ENCODE results near the gene IQSEC1.

Gene IQSEC1

DNA sequence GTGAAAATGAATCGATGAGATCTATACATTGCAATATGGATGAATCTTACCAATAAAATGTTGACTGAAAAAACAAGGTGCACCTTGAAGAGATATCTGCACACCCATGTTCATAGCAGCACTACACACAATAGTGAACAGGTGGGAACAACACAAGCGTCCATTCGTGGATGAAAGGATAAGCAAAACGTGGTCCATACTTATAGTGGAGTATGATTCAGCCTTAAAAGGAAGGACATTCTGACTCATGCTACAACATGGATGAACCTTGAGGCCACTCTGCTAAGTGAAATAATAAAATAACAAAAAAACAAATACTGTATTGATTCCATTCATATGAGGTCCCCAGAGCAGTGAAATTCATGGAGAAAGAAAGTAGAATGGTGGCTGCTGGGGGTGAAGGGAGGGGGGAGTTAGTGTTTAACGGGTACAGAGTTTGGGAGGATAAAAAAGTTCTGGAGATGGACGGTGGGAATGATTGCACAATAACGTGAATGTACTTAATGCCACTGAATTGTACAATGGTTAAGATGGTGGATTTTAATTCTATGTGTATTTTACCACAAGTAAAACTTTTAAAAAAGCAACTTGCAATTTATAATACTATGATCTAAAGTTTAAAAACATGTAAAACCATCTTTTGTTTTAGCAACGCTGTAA is 35.6 kb downstream of the IQSEC1 start:
- no peak for DNase-seq
- Histone ChIP-seq H2AK5ac (ENCODE audit: low read length, severe bottlenecking) (no peak overlapping the region), H3K36me3 (ENCODE audit: control insufficient read depth in 1 of 2, insufficient read depth in 2 of 2, low read depth in 1 of 2, low read length in 2 of 2) (no peaks in the 10 kb centered on the region), H3K18ac (ENCODE audit: low read depth in 1 of 2, low read length in 2 of 2) (no peak overlapping the region), H2BK12ac (ENCODE audit: low read length in 2 of 2) (no peak overlapping the region), H3K27ac (ENCODE audit: low read length, poor library complexity, severe bottlenecking) (no peak overlapping the region), H3K14ac (ENCODE audit: low read length in 2 of 2) (no peak overlapping the region), H3K4ac (ENCODE audit: low read depth in 1 of 2, low read length in 2 of 2) (no peak overlapping the region), H3K4me3 (ENCODE audit: insufficient read depth in 1 of 2, low read depth in 1 of 2, low read length in 2 of 2) (no peak overlapping the region), H2AFZ (ENCODE audit: low read depth, low read length) (no peak overlapping the region), H3K9ac (ENCODE audit: low read length) (no peak overlapping the region), H3K27me3 (ENCODE audit: control insufficient read depth in 1 of 2, insufficient read depth in 1 of 2, low read length in 2 of 2) (peaks cover 33 to 35% of the 10 kb centered on the region in 2 experiments), H2BK120ac (ENCODE audit: low read depth, low read length) (no peak overlapping the region), H4K8ac (ENCODE audit: low read length) (no peak overlapping the region), H2BK15ac (ENCODE audit: low read depth, poor library complexity, severe bottlenecking) (no peak overlapping the region), H4K91ac (ENCODE audit: low read length) (no peak overlapping the region), H3K4me2 (ENCODE audit: low read length, poor library complexity, severe bottlenecking) (no peak overlapping the region), H3K4me1 (ENCODE audit: control insufficient read depth, insufficient read depth, low read depth, low read length) (no peaks in the 10 kb centered on the region), H2BK5ac (ENCODE audit: low read depth, low read length, poor library complexity, severe bottlenecking) (no peak overlapping the region), H3K79me1 (replicated peaks; ENCODE audit: low read length, poor library complexity, severe bottlenecking) (no peaks in the 10 kb centered on the region), H3K9me3 (ENCODE audit: control insufficient read depth, low read length) (no peaks in the 10 kb centered on the region), H3K23ac (ENCODE audit: low read length in 2 of 2) (no peak overlapping the region)
- 72% methylated on average over 4 of the region's 8 CpGs for WGBS

DNA sequence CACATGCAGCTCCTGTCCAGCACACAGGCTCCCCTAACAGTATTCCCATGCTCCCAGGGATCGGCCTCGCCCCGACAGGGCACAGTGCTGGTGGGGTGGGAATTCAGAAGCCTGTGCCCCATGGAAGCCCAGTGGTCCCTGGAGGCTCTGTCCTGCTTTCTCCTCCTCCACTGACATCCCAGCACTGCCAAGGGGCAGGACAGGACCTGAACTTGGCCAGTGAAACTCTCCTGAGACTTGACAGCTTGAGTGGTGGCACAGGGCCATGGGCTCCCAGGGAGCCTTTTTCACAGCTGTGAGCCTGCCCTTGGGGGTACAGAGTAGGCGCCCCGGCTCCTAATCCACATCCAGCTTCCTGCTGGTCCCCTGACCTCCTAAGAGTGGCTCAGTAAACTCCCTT is 38.4 kb downstream of the IQSEC1 start:
- WGBS, result 90% methylated on average over 5 of the region's 5 CpGs
- no peak overlapping the region for H2BK120ac ChIP-seq (ENCODE audit: low read depth, low read length)
- H2BK5ac ChIP-seq (ENCODE audit: low read depth, low read length, poor library complexity, severe bottlenecking), result no peak overlapping the region
- H2BK15ac ChIP-seq (ENCODE audit: low read depth, poor library complexity, severe bottlenecking), result no peak overlapping the region
- H3K9ac ChIP-seq (ENCODE audit: low read length), result no peak overlapping the region
- H3K4me3 ChIP-seq (ENCODE audit: insufficient read depth in 1 of 2, low read depth in 1 of 2, low read length in 2 of 2), result no peak overlapping the region
- H3K14ac ChIP-seq (ENCODE audit: low read length in 2 of 2), result no peak overlapping the region
- H3K18ac ChIP-seq (ENCODE audit: low read depth in 1 of 2, low read length in 2 of 2), result no peak overlapping the region
- H2AK5ac ChIP-seq (ENCODE audit: low read length, severe bottlenecking), result no peak overlapping the region
- H3K4me1 ChIP-seq (ENCODE audit: control insufficient read depth, insufficient read depth, low read depth, low read length), result no peaks in the 10 kb centered on the region
- H3K9me3 ChIP-seq (ENCODE audit: control insufficient read depth, low read length), result no peaks in the 10 kb centered on the region
- H4K91ac ChIP-seq (ENCODE audit: low read length), result no peak overlapping the region
- no peak overlapping the region for H4K8ac ChIP-seq (ENCODE audit: low read length)
- H2BK12ac ChIP-seq (ENCODE audit: low read length in 2 of 2), result no peak overlapping the region
- H2AFZ ChIP-seq (ENCODE audit: low read depth, low read length), result no peak overlapping the region
- no peak for DNase-seq
- H3K4ac ChIP-seq (ENCODE audit: low read depth in 1 of 2, low read length in 2 of 2), result no peak overlapping the region
- H3K27me3 ChIP-seq (ENCODE audit: control insufficient read depth in 1 of 2, insufficient read depth in 1 of 2, low read length in 2 of 2), result peaks cover 18 to 31% of the 10 kb centered on the region in 2 experiments
- no peak overlapping the region for H3K4me2 ChIP-seq (ENCODE audit: low read length, poor library complexity, severe bottlenecking)
- H3K23ac ChIP-seq (ENCODE audit: low read length in 2 of 2), result no peak overlapping the region
- no peak overlapping the region for H3K27ac ChIP-seq (ENCODE audit: low read length, poor library complexity, severe bottlenecking)
- H3K79me1 ChIP-seq (replicated peaks; ENCODE audit: low read length, poor library complexity, severe bottlenecking), result no peaks in the 10 kb centered on the region
- no peaks in the 10 kb centered on the region for H3K36me3 ChIP-seq (ENCODE audit: control insufficient read depth in 1 of 2, insufficient read depth in 2 of 2, low read depth in 1 of 2, low read length in 2 of 2)

DNA sequence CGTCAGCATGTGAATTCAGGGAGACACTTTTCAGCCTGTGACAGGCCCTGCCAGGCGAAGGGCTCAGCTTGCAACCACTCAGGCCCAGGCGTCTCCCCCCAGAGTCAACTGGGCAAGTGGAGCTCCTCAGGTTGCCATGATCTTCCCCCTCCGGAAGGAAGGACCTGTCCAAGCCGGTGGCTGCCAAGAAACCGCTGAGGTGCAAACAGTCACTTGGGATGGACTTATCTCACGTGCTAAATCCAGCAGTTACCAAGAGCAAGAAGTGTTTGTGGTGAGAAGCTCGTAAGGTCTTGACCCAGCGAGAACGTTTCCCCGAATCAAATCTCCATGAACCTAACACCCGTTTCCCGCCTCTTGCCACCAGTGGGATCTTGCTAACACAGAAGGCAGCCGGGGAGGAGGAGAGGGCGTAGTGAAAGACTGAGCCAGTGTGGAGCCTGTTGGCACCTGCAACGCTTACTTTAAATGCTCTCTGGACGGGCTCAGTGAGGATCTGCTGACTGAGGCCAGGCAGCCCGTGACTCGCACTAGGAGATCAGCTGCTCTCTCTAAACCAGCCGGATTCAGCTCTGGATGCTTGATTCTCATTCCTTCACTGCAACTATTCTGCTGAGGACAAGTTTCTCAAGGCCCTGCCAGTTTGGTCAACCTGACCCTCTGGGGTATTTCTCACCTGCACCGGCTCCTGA is 39.0 kb downstream of the IQSEC1 start:
- no peaks in the 10 kb centered on the region for H3K79me1 ChIP-seq (replicated peaks; ENCODE audit: low read length, poor library complexity, severe bottlenecking)
- H3K27me3 ChIP-seq (ENCODE audit: control insufficient read depth in 1 of 2, insufficient read depth in 1 of 2, low read length in 2 of 2), result peaks cover 12 to 30% of the 10 kb centered on the region in 2 experiments
- H3K18ac ChIP-seq (ENCODE audit: low read depth in 1 of 2, low read length in 2 of 2), result no peak overlapping the region
- no peak overlapping the region for H3K4me2 ChIP-seq (ENCODE audit: low read length, poor library complexity, severe bottlenecking)
- H3K9ac ChIP-seq (ENCODE audit: low read length), result no peak overlapping the region
- H2BK120ac ChIP-seq (ENCODE audit: low read depth, low read length), result no peak overlapping the region
- H4K91ac ChIP-seq (ENCODE audit: low read length), result no peak overlapping the region
- DNase-seq, result no peak
- no peak overlapping the region for H2AFZ ChIP-seq (ENCODE audit: low read depth, low read length)
- no peak overlapping the region for H3K14ac ChIP-seq (ENCODE audit: low read length in 2 of 2)
- 89% methylated on average over 21 of the region's 21 CpGs for WGBS
- H4K8ac ChIP-seq (ENCODE audit: low read length), result no peak overlapping the region
- no peak overlapping the region for H3K4me3 ChIP-seq (ENCODE audit: insufficient read depth in 1 of 2, low read depth in 1 of 2, low read length in 2 of 2)
- H3K27ac ChIP-seq (ENCODE audit: low read length, poor library complexity, severe bottlenecking), result no peak overlapping the region
- no peaks in the 10 kb centered on the region for H3K9me3 ChIP-seq (ENCODE audit: control insufficient read depth, low read length)
- H2BK15ac ChIP-seq (ENCODE audit: low read depth, poor library complexity, severe bottlenecking), result no peak overlapping the region
- H3K23ac ChIP-seq (ENCODE audit: low read length in 2 of 2), result no peak overlapping the region
- no peak overlapping the region for H2BK12ac ChIP-seq (ENCODE audit: low read length in 2 of 2)
- no peak overlapping the region for H2AK5ac ChIP-seq (ENCODE audit: low read length, severe bottlenecking)
- H3K4ac ChIP-seq (ENCODE audit: low read depth in 1 of 2, low read length in 2 of 2), result no peak overlapping the region
- H3K4me1 ChIP-seq (ENCODE audit: control insufficient read depth, insufficient read depth, low read depth, low read length), result no peaks in the 10 kb centered on the region
- H3K36me3 ChIP-seq (ENCODE audit: control insufficient read depth in 1 of 2, insufficient read depth in 2 of 2, low read depth in 1 of 2, low read length in 2 of 2), result no peaks in the 10 kb centered on the region
- no peak overlapping the region for H2BK5ac ChIP-seq (ENCODE audit: low read depth, low read length, poor library complexity, severe bottlenecking)

DNA sequence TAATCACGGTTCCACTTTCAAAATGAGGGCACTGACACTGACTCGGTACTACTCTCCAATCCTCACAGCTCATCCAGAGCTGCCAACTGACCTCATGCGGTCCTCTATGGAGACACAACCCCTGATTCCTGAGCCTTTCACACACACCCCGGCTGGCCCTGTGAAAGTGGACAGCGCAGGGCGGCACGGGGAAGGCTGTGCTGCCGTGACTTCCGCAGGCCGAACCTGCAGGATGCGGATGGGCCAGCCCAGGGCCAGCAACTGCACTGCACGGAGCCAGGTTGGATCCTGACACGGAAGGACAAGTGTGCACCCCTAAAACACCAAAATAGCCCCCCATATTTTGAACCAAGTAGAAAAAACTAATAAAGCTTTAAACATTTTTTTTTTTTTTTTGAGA is 41.0 kb downstream of the IQSEC1 start:
- Histone ChIP-seq H4K91ac (ENCODE audit: low read length) (no peak overlapping the region), H3K14ac (ENCODE audit: low read length in 2 of 2) (no peak overlapping the region), H3K4me2 (ENCODE audit: low read length, poor library complexity, severe bottlenecking) (no peak overlapping the region), H3K18ac (ENCODE audit: low read depth in 1 of 2, low read length in 2 of 2) (no peak overlapping the region), H2BK120ac (ENCODE audit: low read depth, low read length) (no peak overlapping the region), H3K9me3 (ENCODE audit: control insufficient read depth, low read length) (no peaks in the 10 kb centered on the region), H3K9ac (ENCODE audit: low read length) (no peak overlapping the region), H3K27ac (ENCODE audit: low read length, poor library complexity, severe bottlenecking) (no peak overlapping the region), H2AFZ (ENCODE audit: low read depth, low read length) (no peak overlapping the region), H3K79me1 (replicated peaks; ENCODE audit: low read length, poor library complexity, severe bottlenecking) (no peaks in the 10 kb centered on the region), H3K36me3 (ENCODE audit: control insufficient read depth in 1 of 2, insufficient read depth in 2 of 2, low read depth in 1 of 2, low read length in 2 of 2) (no peaks in the 10 kb centered on the region), H2BK12ac (ENCODE audit: low read length in 2 of 2) (no peak overlapping the region), H3K27me3 (ENCODE audit: control insufficient read depth in 1 of 2, insufficient read depth in 1 of 2, low read length in 2 of 2) (peaks cover 5 to 31% of the 10 kb centered on the region in 2 experiments), H2BK5ac (ENCODE audit: low read depth, low read length, poor library complexity, severe bottlenecking) (no peak overlapping the region), H2AK5ac (ENCODE audit: low read length, severe bottlenecking) (no peak overlapping the region), H3K4me1 (ENCODE audit: control insufficient read depth, insufficient read depth, low read depth, low read length) (no peaks in the 10 kb centered on the region), H3K23ac (ENCODE audit: low read length in 2 of 2) (no peak overlapping the region), H2BK15ac (ENCODE audit: low read depth, poor library complexity, severe bottlenecking) (no peak overlapping the region), H3K4me3 (ENCODE audit: insufficient read depth in 1 of 2, low read depth in 1 of 2, low read length in 2 of 2) (no peak overlapping the region), H4K8ac (ENCODE audit: low read length) (no peak overlapping the region), H3K4ac (ENCODE audit: low read depth in 1 of 2, low read length in 2 of 2) (no peak overlapping the region)
- no peak for DNase-seq
- 96% methylated on average over 11 of the region's 13 CpGs for WGBS

Data from mesenchymal stem cell (in vitro differentiated cells and primary cell).